Measurements from ENCODE around the gene FAM156A.
A peak's percentile ranks its signal among the peaks of the same experiment; 100 is the strongest.
"Not testable (repeated sequence)": the region's sequence is repeated elsewhere in the genome, so short reads cannot be mapped to it uniquely, and the experiment has no call there.

Gene FAM156A

DNA sequence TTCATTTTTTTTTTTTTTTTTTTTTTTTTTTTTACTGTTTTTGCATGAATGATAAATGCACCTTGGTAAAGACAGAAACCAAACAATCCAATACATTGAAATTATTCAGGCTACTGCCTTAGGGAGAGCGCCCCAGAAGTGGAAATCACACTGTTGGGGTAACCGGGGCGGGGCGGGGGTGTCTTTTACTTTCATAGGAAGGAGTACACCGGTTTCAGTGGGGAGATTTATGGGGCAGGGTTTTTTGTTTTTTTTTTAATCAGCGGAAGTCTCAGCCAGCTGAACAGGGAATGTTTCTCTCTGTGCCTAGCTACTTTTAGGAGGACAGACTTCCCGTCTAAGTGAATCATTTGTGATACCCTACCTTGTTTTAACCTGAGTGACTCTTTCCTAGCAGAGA lies 643 bp upstream of the FAM156A start:
- DNase-seq, result not testable (repeated sequence)

DNA sequence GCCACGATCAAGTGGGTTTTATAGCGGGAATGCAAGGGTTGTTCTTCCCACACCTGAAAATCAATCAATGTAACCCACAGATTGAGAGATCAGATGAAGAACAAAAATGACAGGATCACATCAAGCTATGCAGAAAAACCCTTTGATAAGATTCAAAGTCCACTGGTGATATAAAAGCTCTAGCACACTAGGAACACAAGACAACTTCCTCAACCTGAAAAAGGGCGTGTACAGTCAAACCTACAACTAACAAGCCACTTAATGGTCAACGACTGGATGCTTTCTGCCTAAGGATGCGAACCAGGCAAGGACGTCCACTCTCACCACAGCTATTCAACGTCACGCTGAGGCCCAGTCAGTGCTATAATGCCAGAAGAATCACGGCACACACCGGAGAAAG lies 8.4 kb downstream of the FAM156A start:
- not testable (repeated sequence) for DNase-seq

DNA sequence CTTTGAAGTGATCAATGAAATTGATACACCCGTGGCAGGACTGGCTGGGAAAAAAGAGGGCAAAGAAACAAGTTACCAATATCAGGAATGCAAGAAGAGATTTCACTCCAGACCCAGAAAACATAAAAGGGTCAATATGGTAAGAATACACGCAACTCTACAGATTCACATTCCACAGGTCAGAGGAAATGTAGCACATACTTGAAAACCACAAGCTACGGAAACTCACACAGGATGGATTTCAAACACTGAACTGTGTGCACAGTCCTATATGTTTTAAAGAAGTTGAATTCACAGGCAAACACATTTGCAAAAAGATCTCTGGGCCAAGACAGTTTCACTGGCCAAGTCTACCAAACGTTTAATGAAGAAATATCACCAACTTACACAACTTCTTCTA lies 9.0 kb downstream of the FAM156A start:
- not testable (repeated sequence) for DNase-seq

DNA sequence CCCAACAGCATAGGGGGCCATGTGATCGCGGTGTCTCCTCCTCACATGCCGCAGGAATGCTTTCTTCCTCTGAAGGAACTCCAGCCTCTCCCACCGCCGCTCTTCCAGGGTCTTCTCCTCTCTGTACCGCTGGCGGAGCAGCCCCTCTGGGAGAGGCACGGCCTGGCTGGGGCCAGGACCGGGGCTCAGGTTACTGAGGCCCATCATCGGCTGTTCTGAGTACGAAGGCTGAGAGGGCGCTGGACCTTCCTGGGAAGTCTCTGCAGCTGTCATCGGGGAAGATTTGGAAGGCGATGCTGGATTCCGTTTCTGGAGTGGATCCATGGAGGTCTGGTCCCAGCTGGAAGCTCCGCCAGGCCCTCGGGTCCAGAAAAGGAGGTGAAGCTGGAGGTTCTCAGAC lies 10.1 kb downstream of the FAM156A start:
- not testable (repeated sequence) for DNase-seq

DNA sequence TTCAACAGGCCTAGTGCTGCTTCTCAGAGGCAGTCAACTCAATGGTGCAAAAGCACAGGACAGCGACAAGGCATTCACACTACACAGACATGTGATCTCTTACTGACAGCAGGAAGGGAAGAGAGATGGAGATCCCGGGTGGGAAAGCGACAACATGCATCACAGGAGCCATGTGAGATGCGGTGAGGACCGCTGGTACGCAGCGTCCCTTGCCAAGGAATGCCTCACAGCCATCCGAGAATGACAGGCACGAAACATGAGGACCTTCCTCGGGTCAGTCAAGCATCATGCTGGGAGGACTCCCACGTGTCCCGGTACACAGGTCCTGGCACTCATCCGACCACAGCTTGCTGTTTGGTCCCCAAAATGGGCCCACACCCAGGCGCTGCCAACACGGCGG lies 10.8 kb downstream of the FAM156A start:
- not testable (repeated sequence) for DNase-seq

DNA sequence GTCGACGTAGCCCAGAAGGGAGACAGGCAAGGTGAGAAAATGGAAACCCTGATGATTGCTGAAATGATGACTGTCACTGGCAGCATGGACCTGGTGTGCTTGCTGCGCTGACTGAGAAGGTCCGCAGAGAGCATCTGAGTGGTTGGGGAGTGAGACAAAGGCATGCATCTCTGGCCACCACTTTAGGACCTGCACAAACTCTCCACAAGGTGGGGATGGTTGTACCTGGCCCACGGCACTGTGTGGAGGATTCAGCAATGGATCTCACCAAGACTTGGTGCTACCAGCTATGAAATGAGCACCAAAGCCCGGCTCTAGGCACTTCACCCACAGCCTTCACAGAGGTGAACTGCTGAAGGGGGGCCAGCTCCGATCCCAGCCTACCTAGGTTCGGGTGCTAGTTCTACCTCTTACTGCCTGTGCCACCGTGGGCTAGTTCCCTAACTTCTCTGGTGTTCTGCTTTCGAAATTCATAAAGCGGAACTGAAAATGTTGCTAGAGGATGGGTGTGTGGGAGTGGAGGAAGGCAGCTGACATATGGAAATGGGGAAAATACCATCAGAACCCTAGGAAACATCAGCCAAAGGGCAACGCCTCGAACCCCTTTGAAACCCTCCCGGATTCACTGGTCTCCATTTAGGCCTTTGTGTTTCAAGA lies 12.4 kb downstream of the FAM156A start:
- not testable (repeated sequence) for DNase-seq

DNA sequence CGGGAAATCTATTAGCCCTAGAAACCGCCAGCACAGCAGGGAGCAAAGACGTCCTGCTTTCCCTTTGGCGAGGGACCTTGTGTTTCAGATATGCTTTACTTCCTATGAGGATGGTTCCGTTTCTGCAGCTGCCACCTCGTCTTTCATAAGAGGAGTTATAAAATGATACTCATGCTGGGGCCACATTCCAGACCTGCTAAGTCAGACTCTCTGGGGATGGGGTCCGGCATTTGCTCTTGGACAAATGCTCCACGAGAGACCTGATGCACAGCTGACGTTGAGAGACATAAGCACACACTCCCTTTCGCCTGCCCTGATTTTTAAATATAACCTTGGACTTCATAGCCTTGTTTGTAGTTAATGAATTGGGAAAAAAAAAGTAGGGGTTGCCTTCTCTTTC lies 16.6 kb downstream of the FAM156A start:
- not testable (repeated sequence) for DNase-seq

DNA sequence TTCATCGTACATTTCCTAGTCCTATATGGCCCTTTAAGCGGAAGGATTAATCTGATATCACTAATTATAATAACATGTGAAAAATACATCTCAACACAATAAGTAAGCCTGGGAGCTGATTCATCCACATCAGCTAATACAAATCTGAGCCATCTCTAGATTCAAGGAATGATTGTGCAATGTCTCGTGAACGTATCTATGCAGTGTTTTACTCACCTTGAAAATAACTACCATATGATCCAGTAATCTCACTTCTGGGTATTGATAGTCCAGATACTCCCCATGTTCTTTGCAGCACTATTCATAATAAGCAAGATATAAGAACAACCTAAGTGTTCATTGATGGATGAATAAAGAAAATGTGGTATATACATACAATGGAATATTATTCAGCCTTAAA lies 17.6 kb downstream of the FAM156A start:
- not testable (repeated sequence) for DNase-seq

DNA sequence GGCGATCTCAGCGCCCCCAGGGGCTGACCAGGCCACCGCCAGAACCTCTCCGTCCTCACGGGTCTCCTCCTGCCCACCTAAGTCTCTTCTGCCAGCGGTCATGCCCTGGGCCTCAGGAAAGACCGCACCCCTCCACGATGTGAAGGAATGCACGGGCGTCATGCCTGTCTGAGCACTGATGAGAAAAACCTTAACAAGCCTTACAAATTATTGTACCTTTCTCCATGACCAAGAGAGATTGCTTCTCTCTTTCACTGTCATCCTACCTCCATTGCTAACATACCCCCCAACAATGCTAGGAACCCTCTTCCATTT lies 22.9 kb downstream of the FAM156A start:
- not testable (repeated sequence) for DNase-seq

DNA sequence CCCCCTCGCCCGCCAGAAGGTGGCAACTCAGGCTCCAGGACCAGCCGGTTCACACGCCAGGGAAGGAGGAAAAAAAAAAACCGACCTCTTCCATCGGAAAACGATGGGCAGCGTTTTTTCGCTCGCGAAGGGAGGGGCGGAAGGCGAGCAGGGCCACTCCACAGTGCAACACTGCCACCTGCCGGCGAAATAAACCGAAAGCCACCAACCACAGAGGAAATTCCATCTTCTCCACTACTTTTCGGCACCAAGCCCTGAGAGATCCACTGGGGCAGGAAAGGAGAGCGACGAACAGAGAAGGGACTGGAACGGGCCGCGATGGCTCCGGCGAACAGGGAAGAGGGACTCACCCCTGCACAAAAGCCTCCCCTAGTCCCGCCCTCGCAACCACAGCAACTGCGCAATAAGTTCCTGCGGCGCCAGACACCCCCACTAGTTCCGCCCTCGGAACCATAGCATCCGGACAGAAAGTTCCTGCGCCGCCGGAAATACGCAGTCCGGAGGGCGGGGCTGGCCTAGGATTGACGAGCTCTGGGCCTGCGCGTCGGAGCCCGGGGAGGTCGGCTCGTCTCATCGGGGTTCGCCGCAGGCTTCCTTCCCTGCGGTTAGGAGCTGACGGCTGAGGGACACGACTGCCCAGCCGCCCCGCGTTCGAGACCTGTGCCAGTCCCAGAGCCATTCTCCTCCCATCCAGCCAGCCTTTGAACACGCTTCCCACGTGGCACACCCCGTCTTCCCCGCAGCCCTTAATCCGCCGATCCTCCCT lies 23.4 kb downstream of the FAM156A start:
- DNase-seq, result peak; percentile 86 to 89

DNA sequence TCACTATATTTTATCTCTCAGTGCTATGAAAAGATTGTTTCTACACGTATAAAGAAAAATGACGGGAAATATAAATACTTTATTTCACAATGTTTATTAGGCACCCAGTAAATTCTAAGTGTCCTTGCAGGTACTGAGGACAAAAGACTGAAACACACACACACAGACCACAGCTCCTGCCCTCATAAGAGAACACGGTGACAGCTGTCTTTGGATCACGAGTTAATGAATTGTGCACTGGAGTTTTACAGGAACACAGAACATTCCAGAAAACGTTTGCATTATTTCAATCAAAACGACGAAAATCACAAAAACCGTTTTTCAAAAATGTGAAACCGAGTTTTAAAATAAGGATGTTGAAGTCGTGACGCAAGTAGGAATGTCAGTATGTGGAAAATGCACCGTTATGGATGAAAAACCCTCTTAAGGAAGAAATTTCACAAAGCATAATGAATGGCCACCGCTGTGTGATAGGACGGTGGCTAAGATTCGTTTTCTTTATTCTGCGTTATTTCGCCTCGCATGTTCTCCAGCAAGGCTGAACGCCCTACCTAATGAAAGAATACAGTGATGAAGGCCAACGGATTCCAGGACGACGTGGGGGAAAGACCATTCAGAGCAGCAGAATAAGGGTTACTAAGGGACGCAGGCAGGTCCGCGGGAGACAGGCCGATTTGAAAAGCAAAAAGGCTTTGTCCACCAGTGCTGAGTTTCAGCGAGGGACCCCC lies 24.2 kb downstream of the FAM156A start:
- DNase-seq, result no peak

DNA sequence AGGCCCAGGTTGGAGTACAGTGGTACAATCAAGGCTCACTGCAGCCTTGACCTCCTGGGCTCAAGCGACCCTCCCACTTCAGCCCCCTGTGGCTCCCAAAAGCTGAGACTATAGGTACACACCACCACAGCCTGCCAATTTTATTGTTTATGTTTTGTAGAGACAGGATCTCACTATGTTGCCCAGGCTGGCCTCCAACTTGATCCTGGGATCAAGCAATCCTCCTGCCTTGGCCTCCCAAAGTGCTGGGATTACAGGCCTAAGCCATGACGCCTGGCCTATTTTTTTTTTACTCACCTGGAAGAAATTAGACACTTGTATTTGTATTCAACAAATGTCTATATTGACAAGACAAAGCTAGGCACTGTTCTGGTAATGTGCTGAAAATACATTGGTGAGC lies 25.1 kb downstream of the FAM156A start:
- DNase-seq, result no peak

DNA sequence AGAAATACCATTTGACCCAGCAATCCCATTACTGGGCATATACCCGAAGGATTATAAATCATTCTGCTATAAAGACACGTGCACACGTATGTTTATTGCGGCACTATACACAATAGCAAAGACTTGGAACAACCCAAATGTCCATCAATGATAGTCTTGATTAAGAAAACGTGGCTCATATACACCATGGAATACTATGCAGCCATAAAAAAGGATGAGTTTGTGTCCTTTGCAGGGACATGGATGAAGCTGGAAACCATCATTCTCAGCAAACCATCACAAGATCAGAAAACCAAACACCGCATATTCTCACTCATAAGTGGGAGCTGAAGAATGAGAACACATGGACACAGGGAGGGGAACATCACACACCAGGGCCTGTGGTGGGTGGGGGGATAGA lies 28.1 kb downstream of the FAM156A start:
- DNase-seq, result not testable (repeated sequence)

DNA sequence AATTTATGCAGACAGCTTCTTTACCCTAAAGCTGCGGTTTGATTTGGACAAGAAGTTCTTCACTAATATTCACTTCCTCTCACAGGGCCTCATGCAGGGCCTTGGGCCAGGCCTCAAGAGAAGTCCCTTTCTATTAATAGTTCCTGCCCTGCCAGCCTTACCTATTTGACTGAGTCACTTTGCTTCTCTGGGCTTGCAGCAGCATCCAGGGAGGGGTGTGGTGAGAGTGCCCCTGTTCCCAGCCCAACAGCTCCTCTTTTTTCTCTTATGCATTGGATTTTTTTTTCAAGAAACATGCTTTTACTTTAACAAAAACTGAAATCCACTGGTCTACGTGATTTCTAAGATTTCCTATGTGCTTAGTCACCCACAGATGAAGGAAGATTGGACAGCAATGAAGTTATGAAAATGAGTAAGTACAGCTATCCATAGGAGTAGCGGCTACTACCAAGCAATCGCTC lies 34.5 kb downstream of the FAM156A start:
- DNase-seq, result no peak

DNA sequence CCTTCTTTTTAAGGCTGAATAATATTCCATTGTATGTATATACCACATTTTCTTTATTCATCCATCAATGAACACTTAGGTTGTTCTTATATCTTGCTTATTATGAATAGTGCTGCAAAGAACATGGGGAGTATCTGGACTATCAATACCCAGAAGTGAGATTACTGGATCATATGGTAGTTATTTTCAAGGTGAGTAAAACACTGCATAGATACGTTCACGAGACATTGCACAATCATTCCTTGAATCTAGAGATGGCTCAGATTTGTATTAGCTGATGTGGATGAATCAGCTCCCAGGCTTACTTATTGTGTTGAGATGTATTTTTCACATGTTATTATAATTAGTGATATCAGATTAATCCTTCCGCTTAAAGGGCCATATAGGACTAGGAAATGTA lies 43.6 kb downstream of the FAM156A start:
- DNase-seq, result not testable (repeated sequence)

DNA sequence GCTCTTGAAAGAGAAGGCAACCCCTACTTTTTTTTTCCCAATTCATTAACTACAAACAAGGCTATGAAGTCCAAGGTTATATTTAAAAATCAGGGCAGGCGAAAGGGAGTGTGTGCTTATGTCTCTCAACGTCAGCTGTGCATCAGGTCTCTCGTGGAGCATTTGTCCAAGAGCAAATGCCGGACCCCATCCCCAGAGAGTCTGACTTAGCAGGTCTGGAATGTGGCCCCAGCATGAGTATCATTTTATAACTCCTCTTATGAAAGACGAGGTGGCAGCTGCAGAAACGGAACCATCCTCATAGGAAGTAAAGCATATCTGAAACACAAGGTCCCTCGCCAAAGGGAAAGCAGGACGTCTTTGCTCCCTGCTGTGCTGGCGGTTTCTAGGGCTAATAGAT lies 44.6 kb downstream of the FAM156A start:
- DNase-seq, result not testable (repeated sequence)

DNA sequence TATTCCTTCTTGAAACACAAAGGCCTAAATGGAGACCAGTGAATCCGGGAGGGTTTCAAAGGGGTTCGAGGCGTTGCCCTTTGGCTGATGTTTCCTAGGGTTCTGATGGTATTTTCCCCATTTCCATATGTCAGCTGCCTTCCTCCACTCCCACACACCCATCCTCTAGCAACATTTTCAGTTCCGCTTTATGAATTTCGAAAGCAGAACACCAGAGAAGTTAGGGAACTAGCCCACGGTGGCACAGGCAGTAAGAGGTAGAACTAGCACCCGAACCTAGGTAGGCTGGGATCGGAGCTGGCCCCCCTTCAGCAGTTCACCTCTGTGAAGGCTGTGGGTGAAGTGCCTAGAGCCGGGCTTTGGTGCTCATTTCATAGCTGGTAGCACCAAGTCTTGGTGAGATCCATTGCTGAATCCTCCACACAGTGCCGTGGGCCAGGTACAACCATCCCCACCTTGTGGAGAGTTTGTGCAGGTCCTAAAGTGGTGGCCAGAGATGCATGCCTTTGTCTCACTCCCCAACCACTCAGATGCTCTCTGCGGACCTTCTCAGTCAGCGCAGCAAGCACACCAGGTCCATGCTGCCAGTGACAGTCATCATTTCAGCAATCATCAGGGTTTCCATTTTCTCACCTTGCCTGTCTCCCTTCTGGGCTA lies 48.9 kb downstream of the FAM156A start:
- not testable (repeated sequence) for DNase-seq

DNA sequence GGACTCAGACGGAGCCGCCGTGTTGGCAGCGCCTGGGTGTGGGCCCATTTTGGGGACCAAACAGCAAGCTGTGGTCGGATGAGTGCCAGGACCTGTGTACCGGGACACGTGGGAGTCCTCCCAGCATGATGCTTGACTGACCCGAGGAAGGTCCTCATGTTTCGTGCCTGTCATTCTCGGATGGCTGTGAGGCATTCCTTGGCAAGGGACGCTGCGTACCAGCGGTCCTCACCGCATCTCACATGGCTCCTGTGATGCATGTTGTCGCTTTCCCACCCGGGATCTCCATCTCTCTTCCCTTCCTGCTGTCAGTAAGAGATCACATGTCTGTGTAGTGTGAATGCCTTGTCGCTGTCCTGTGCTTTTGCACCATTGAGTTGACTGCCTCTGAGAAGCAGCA lies 50.4 kb downstream of the FAM156A start:
- DNase-seq, result not testable (repeated sequence)

DNA sequence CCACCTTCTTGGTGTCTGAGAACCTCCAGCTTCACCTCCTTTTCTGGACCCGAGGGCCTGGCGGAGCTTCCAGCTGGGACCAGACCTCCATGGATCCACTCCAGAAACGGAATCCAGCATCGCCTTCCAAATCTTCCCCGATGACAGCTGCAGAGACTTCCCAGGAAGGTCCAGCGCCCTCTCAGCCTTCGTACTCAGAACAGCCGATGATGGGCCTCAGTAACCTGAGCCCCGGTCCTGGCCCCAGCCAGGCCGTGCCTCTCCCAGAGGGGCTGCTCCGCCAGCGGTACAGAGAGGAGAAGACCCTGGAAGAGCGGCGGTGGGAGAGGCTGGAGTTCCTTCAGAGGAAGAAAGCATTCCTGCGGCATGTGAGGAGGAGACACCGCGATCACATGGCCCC lies 51.2 kb downstream of the FAM156A start:
- not testable (repeated sequence) for DNase-seq

DNA sequence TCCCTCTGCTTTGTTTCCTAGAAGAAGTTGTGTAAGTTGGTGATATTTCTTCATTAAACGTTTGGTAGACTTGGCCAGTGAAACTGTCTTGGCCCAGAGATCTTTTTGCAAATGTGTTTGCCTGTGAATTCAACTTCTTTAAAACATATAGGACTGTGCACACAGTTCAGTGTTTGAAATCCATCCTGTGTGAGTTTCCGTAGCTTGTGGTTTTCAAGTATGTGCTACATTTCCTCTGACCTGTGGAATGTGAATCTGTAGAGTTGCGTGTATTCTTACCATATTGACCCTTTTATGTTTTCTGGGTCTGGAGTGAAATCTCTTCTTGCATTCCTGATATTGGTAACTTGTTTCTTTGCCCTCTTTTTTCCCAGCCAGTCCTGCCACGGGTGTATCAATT lies 52.2 kb downstream of the FAM156A start:
- DNase-seq, result not testable (repeated sequence)

DNA sequence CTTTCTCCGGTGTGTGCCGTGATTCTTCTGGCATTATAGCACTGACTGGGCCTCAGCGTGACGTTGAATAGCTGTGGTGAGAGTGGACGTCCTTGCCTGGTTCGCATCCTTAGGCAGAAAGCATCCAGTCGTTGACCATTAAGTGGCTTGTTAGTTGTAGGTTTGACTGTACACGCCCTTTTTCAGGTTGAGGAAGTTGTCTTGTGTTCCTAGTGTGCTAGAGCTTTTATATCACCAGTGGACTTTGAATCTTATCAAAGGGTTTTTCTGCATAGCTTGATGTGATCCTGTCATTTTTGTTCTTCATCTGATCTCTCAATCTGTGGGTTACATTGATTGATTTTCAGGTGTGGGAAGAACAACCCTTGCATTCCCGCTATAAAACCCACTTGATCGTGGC lies 52.8 kb downstream of the FAM156A start:
- not testable (repeated sequence) for DNase-seq
